ENCODE data around the gene ESR1. TPM values are rescaled to one million over a fixed set of nuclear protein-coding genes. Genes with fewer than 3 reads are reported as not detected.

The ESR1 gene
- total RNA-seq, 1 donor from 2014 or later, result 0.05 TPM

DNA sequence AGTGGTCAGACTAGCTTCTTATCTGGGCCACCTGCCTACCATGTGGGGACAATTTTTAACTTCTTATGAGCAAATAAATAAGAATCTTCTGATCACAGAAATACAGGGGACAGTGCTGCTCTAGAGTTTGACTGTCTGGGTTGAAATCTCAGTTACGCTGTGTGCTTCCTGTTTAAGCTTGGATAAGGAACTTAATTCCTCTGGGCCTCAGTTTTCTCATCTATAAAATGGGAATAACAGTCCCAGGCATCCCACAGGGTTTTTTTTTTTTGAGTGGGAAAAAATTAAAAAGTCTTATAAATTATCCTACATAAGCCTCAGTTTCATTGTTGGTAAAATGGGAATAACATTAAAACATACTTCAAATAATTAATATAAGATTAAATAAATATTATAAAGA, 340.9 kb downstream of the ESR1 start:
- peaks cover 11% of the 10 kb centered on the region for H3K36me3 Mint-ChIP-seq (ENCODE audit: low read depth, unreplicated experiment)
- H3K9me3 Mint-ChIP-seq (ENCODE audit: unreplicated experiment), result no peaks in the 10 kb centered on the region
- Histone ChIP-seq H3K9me3 (ENCODE audit: insufficient read depth, low read depth, low read length) (no peaks in the 10 kb centered on the region), H3K4me1 (ENCODE audit: insufficient read depth, low read length) (peaks cover 9% of the 10 kb centered on the region), H3K27ac (ENCODE audit: low read depth, low read length) (no peak overlapping the region), H3K36me3 (ENCODE audit: insufficient read depth, low read length) (peaks cover 45% of the 10 kb centered on the region), H3K4me3 (ENCODE audit: insufficient read depth, low read depth, low read length) (no peak overlapping the region), H3K9ac (ENCODE audit: low read length) (no peak overlapping the region), H2AFZ (ENCODE audit: low read depth, low read length) (no peak overlapping the region), H3K4me2 (ENCODE audit: low read length) (no peak overlapping the region), H3K27me3 (ENCODE audit: insufficient read depth, low read length) (no peaks in the 10 kb centered on the region), H3K79me2 (ENCODE audit: insufficient read depth, low read length) (no peaks in the 10 kb centered on the region), H4K20me1 (ENCODE audit: insufficient read depth, low read length) (peaks cover 12% of the 10 kb centered on the region)
- H3K27ac Mint-ChIP-seq (ENCODE audit: unreplicated experiment), result no peak overlapping the region
- TF ChIP-seq CTCF (IDR thresholded peaks at IDR 0.05; ENCODE audit: insufficient read depth, low read depth, low read length), result no peak
- no peak for TF ChIP-seq EZH2 (IDR thresholded peaks at IDR 0.05; ENCODE audit: insufficient read depth, low read length)
- H3K4me3 Mint-ChIP-seq (ENCODE audit: unreplicated experiment), result no peak overlapping the region
- no peaks in the 10 kb centered on the region for H3K27me3 Mint-ChIP-seq (ENCODE audit: low read depth, unreplicated experiment)
- FAIRE-seq (no peak), DNase-seq (ENCODE audit: low read depth) (no peak)
- H3K4me1 Mint-ChIP-seq (ENCODE audit: low read depth, unreplicated experiment), result peaks cover 22% of the 10 kb centered on the region

DNA sequence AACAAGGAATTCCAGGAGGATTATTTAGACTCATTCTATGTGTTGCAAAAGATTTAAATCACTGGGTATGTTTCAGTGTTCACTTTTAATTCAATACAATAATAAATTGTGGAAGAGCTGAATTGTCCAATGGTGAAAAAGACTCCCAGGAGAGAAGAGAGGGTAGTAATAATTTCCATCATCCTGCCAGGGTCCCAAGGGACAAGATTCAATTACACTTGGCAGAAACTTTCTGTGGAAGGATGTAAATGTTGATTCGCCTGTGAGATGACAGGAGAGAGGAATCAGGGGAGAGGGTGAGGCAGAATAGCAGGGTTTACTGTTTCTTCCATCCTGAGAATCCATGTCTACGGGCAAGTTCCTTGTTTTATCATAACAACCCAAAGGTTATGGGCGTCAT, 342.7 kb downstream of the ESR1 start:
- no peaks in the 10 kb centered on the region for H3K79me2 ChIP-seq (ENCODE audit: insufficient read depth, low read length)
- H3K9ac ChIP-seq (ENCODE audit: low read length), result no peak overlapping the region
- TF ChIP-seq EZH2 (IDR thresholded peaks at IDR 0.05; ENCODE audit: insufficient read depth, low read length), result no peak
- no peak for TF ChIP-seq CTCF (IDR thresholded peaks at IDR 0.05; ENCODE audit: insufficient read depth, low read depth, low read length)
- no peaks in the 10 kb centered on the region for H3K9me3 ChIP-seq (ENCODE audit: insufficient read depth, low read depth, low read length)
- H3K36me3 ChIP-seq (ENCODE audit: insufficient read depth, low read length), result peaks cover 49% of the 10 kb centered on the region
- H3K4me3 Mint-ChIP-seq (ENCODE audit: unreplicated experiment), result no peak overlapping the region
- no peak overlapping the region for H3K4me2 ChIP-seq (ENCODE audit: low read length)
- no peak for FAIRE-seq
- H3K27ac ChIP-seq (ENCODE audit: low read depth, low read length), result no peak overlapping the region
- H3K4me1 Mint-ChIP-seq (ENCODE audit: low read depth, unreplicated experiment), result peaks cover 16% of the 10 kb centered on the region
- no peak overlapping the region for H2AFZ ChIP-seq (ENCODE audit: low read depth, low read length)
- peaks cover 9% of the 10 kb centered on the region for H3K4me1 ChIP-seq (ENCODE audit: insufficient read depth, low read length)
- no peaks in the 10 kb centered on the region for H3K27me3 ChIP-seq (ENCODE audit: insufficient read depth, low read length)
- H3K27ac Mint-ChIP-seq (ENCODE audit: unreplicated experiment), result no peak overlapping the region
- no peaks in the 10 kb centered on the region for H3K9me3 Mint-ChIP-seq (ENCODE audit: unreplicated experiment)
- peaks cover 7% of the 10 kb centered on the region for H3K36me3 Mint-ChIP-seq (ENCODE audit: low read depth, unreplicated experiment)
- H3K4me3 ChIP-seq (ENCODE audit: insufficient read depth, low read depth, low read length), result no peak overlapping the region
- no peak for DNase-seq (ENCODE audit: low read depth)
- no peaks in the 10 kb centered on the region for H3K27me3 Mint-ChIP-seq (ENCODE audit: low read depth, unreplicated experiment)
- H4K20me1 ChIP-seq (ENCODE audit: insufficient read depth, low read length), result peaks cover 10% of the 10 kb centered on the region

DNA sequence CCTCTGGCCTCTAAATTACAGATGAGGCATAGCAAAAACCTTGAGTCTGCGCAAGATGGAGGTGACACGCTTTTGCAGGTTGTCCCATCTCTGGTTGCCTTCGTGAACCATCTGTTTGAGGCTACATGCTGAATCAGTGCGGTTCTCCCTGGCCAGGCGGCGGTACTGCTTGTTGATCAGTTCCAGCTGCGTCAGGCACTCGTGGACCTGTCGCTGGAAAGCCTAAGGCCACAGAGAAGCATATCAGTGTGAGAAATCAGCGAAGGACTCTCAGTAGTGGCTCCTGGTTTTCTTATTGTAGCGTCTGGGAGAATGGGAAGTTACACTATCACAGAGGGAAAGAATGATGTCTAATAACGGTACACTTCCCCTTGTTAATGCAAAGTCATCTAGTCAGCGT, 344.4 kb downstream of the ESR1 start:
- Histone ChIP-seq H3K27ac (ENCODE audit: low read depth, low read length) (no peak overlapping the region), H3K4me3 (ENCODE audit: insufficient read depth, low read depth, low read length) (no peak overlapping the region), H3K4me2 (ENCODE audit: low read length) (no peak overlapping the region), H4K20me1 (ENCODE audit: insufficient read depth, low read length) (peaks cover 7% of the 10 kb centered on the region), H3K9ac (ENCODE audit: low read length) (no peak overlapping the region), H3K36me3 (ENCODE audit: insufficient read depth, low read length) (peaks cover 55% of the 10 kb centered on the region), H3K9me3 (ENCODE audit: insufficient read depth, low read depth, low read length) (no peaks in the 10 kb centered on the region), H2AFZ (ENCODE audit: low read depth, low read length) (no peak overlapping the region), H3K27me3 (ENCODE audit: insufficient read depth, low read length) (no peaks in the 10 kb centered on the region), H3K4me1 (ENCODE audit: insufficient read depth, low read length) (peaks cover 4% of the 10 kb centered on the region), H3K79me2 (ENCODE audit: insufficient read depth, low read length) (no peaks in the 10 kb centered on the region)
- H3K4me1 Mint-ChIP-seq (ENCODE audit: low read depth, unreplicated experiment), result peaks cover 7% of the 10 kb centered on the region
- no peak overlapping the region for H3K27ac Mint-ChIP-seq (ENCODE audit: unreplicated experiment)
- DNase-seq (ENCODE audit: low read depth) (no peak), FAIRE-seq (no peak)
- H3K4me3 Mint-ChIP-seq (ENCODE audit: unreplicated experiment), result no peak overlapping the region
- no peaks in the 10 kb centered on the region for H3K9me3 Mint-ChIP-seq (ENCODE audit: unreplicated experiment)
- H3K27me3 Mint-ChIP-seq (ENCODE audit: low read depth, unreplicated experiment), result no peaks in the 10 kb centered on the region
- TF ChIP-seq CTCF (IDR thresholded peaks at IDR 0.05; ENCODE audit: insufficient read depth, low read depth, low read length) (no peak), EZH2 (IDR thresholded peaks at IDR 0.05; ENCODE audit: insufficient read depth, low read length) (no peak)
- peaks cover 7% of the 10 kb centered on the region for H3K36me3 Mint-ChIP-seq (ENCODE audit: low read depth, unreplicated experiment)
